Activated naive CD8-positive, alpha-beta T cell treated with anti-CD3 and anti-CD28 coated beads for 36 hours (primary cell): Measurements from ENCODE around the gene MAGI3. TPM values are rescaled to one million over a fixed set of nuclear protein-coding genes. Genes with fewer than 3 reads are reported as not detected.
"Not testable (repeated sequence)": the region's sequence is repeated elsewhere in the genome, so short reads cannot be mapped to it uniquely, and the experiment has no call there.

Experiments used
- DNase-seq: peaks from one replicate; pipeline ENCODE4 v3.0.0; 2021
- H3K27ac Mint-ChIP-seq: one replicate; pipeline ENCODE4 v1.8.0; 2022; ENCODE audit warnings: mild to moderate bottlenecking, moderate library complexity, mixed read lengths
- H3K27me3 Mint-ChIP-seq: one replicate; pipeline ENCODE4 v1.8.0; 2022; ENCODE audit warnings: mild to moderate bottlenecking, mixed read lengths
- H3K36me3 Mint-ChIP-seq: one replicate; pipeline ENCODE4 v1.8.0; 2021; ENCODE audit warnings: mild to moderate bottlenecking, mixed read lengths
- H3K4me1 Mint-ChIP-seq: one replicate; pipeline ENCODE4 v1.8.0; 2021; ENCODE audit warnings: mixed read lengths
- H3K4me3 Mint-ChIP-seq: one replicate; pipeline ENCODE4 v1.8.0; 2022; ENCODE audit warnings: mild to moderate bottlenecking, moderate library complexity, mixed read lengths
- H3K9me3 Mint-ChIP-seq: one replicate; pipeline ENCODE4 v1.8.0; 2022; ENCODE audit warnings: mixed read lengths
- total RNA-seq, 2 experiments: library from RNA; stranded (reverse); gene quantifications; one replicate each; pipeline ENCODE4 v1.2.3, GENCODE V29; 2021

MAGI3 gene
- total RNA-seq, 2 experiments from 2014 or later, result 3.3 to 3.4 TPM

- DNase-seq, H3K27ac Mint-ChIP-seq, H3K4me3 Mint-ChIP-seq, H3K9me3 Mint-ChIP-seq, H3K27me3 Mint-ChIP-seq, H3K36me3 Mint-ChIP-seq, H3K4me1 Mint-ChIP-seq: not testable (repeated sequence)
Observed at GRCh38 chr1:113416071-113416470, 25.8 kb downstream of the MAGI3 start.

DNA sequence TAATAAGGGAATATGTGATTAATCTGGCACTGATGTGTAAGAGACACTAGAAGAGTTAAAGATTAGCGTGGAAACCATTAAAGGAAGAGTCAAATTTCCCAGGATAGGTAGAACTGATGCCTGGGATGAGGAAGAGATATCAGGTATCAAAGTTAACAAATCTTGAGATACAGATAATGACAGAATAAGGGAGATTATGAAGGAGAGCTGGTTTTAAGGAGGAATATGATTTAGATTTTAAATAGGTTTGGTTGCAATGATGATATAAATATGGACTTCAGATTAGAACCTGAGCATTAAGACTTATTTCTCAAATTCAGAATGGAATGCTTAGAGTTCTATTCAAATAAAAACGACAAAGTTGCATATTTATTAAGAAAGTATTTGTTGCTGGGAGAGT is 26.2 kb downstream of the MAGI3 start:
- no peak for DNase-seq
- no peaks in the 10 kb centered on the region for H3K27me3 Mint-ChIP-seq
- no peaks in the 10 kb centered on the region for H3K4me1 Mint-ChIP-seq

GRCh38 chr1:113422315-113423068 is 32.2 kb downstream of the MAGI3 start:
- Mint-ChIP-seq H3K4me3 (no peak overlapping the region), H3K27me3 (no peaks in the 10 kb centered on the region), H3K36me3 (peaks cover 2% of the 10 kb centered on the region), H3K4me1 (no peaks in the 10 kb centered on the region), H3K9me3 (peaks cover 3% of the 10 kb centered on the region), H3K27ac (no peak overlapping the region)
- no peak for DNase-seq

More for the DNA sequence above, 26.2 kb downstream of the MAGI3 start:
- Mint-ChIP-seq H3K4me3 (no peak overlapping the region), H3K9me3 (peaks cover 7% of the 10 kb centered on the region), H3K36me3 (no peaks in the 10 kb centered on the region), H3K27ac (no peak overlapping the region)

DNA sequence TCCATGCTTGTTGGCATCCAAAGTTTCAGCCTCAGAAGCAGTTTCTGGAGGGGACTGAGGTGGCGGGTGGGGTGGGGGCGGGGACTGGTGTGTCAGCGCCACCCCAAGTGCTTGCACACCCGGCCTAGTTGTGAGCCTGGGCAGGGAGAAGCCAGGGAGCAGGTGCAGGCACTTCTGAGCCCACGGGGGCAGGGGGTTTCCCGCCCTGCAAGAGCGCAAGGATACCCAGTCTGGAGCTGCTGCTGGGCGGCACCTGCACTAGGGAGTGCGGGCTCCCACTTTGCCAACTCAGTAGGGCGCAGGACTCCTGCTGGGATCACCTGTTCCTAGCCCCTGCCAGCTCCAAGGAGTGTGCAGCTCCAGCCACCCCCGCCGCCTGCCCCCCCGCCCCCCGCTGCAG is 33.5 kb downstream of the MAGI3 start:
- peaks cover 3% of the 10 kb centered on the region for H3K9me3 Mint-ChIP-seq
- peaks cover 2% of the 10 kb centered on the region for H3K36me3 Mint-ChIP-seq
- no peak overlapping the region for H3K27ac Mint-ChIP-seq
- no peaks in the 10 kb centered on the region for H3K4me1 Mint-ChIP-seq
- DNase-seq, result no peak
- no peaks in the 10 kb centered on the region for H3K27me3 Mint-ChIP-seq
- H3K4me3 Mint-ChIP-seq, result no peak overlapping the region

DNA sequence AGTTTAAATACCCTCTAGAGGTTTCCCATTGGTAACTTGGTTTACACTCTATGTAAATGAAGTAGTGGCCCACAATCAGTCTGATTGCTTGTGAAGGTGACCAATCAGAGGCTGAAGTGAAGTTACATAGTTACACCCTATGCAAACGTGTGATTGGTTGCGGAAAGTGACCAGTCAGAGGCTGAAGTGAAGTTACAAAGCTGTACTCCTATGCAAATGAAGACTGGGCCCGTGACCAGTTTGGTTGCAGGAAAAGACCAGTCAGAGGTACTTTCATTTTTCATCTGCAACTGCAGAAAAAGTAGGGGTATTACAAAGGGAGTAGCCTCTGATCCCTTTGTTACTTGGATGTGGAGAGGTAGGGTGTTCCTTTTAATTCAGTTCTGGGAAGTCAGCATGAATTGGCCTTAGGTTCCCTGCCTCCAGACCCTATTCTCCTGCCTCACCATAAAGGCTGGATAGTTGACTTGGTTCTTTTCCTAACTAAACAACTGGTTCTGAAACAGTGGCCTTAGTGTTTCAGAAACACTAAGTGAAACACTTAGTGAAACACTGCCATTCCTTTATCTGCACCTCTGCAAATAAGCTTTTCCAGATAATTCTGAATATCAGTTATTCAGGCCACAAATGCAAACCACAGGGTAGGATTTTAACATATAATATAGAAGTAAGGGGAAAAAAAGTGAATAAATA is 39.3 kb downstream of the MAGI3 start:
- Mint-ChIP-seq H3K27ac (no peak overlapping the region), H3K4me1 (no peaks in the 10 kb centered on the region), H3K9me3 (no peaks in the 10 kb centered on the region), H3K27me3 (no peaks in the 10 kb centered on the region), H3K4me3 (no peak overlapping the region), H3K36me3 (no peaks in the 10 kb centered on the region)
- DNase-seq, result no peak

DNA sequence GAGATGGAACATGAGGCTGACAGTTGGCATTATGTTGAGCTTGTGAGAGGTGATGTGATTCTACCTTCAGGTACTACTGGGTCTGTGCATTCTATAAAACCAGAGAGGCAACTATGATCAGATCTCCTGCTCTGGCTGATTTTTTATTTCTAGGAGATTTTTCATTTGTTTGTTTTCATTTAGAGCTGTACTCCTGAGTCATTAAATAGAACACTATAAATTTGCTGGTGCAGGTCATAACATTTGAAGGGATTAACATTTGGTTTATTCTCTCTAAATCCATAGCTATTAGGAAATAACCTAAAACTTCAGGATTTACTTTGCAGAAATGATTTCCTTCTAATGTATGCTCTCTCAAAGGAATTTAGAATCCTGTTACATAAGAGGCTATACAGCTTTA is 42.9 kb downstream of the MAGI3 start:
- no peaks in the 10 kb centered on the region for H3K9me3 Mint-ChIP-seq
- no peaks in the 10 kb centered on the region for H3K27me3 Mint-ChIP-seq
- no peak overlapping the region for H3K4me3 Mint-ChIP-seq
- no peaks in the 10 kb centered on the region for H3K36me3 Mint-ChIP-seq
- H3K27ac Mint-ChIP-seq, result no peak overlapping the region
- H3K4me1 Mint-ChIP-seq, result no peaks in the 10 kb centered on the region
- DNase-seq, result no peak

DNA sequence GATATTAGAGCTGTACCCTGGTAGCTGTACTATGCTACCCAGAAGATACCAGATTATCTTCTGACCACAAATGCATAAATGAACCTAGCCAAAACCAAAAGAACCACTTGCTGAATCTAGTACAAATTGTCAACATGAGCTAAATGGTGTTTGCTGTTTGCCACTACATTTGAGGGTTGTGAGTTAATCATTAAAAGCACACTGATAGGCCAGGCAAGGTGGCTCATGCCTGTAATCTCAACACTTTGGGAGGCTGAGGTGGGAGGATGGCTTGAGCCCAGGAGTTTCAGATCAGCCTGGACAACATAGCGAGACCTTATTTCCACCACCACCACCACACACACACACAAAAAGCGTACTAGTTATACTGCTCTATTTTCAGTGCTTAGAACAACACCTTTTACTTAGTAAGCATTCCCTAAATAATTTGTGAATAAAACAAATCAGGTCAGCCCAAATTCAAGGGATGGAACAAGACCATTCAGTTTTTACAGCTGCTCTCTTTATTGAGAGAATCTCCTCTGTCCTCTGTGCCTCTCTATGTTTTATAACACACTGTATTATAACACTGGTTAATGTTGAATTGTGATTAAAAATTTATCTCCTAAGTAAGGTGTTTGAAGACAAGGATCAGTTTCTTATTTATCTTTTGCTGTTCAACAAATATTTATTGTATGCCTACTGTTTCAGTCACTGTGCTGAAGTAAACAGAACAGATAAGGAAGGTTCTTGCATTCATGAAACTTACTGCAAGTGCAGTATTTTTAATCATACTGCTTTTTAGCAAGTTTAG is 44.0 kb downstream of the MAGI3 start:
- Mint-ChIP-seq H3K36me3 (no peaks in the 10 kb centered on the region), H3K4me1 (peaks cover 4% of the 10 kb centered on the region), H3K9me3 (no peaks in the 10 kb centered on the region), H3K27ac (no peak overlapping the region), H3K4me3 (no peak overlapping the region), H3K27me3 (peaks cover under 1% of the 10 kb centered on the region)
- DNase-seq, result no peak

DNA sequence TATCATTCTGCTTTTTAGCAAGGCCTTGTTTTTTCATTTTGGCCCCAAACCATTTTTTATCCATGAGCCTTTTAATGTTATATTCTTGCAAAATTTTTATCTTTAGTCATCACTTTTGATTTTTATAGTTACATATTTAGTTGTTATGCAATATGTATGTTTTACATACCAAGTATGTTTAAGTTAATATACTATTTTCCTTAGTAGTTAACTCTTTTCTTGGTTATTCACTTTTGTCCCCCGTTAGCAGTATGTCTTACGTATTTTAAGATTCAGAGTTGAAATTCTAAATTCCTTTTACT is 44.5 kb downstream of the MAGI3 start:
- Mint-ChIP-seq H3K9me3 (no peaks in the 10 kb centered on the region), H3K27ac (no peak overlapping the region), H3K4me3 (no peak overlapping the region), H3K27me3 (peaks cover 3% of the 10 kb centered on the region), H3K4me1 (peaks cover 4% of the 10 kb centered on the region), H3K36me3 (no peaks in the 10 kb centered on the region)
- no peak for DNase-seq

DNA sequence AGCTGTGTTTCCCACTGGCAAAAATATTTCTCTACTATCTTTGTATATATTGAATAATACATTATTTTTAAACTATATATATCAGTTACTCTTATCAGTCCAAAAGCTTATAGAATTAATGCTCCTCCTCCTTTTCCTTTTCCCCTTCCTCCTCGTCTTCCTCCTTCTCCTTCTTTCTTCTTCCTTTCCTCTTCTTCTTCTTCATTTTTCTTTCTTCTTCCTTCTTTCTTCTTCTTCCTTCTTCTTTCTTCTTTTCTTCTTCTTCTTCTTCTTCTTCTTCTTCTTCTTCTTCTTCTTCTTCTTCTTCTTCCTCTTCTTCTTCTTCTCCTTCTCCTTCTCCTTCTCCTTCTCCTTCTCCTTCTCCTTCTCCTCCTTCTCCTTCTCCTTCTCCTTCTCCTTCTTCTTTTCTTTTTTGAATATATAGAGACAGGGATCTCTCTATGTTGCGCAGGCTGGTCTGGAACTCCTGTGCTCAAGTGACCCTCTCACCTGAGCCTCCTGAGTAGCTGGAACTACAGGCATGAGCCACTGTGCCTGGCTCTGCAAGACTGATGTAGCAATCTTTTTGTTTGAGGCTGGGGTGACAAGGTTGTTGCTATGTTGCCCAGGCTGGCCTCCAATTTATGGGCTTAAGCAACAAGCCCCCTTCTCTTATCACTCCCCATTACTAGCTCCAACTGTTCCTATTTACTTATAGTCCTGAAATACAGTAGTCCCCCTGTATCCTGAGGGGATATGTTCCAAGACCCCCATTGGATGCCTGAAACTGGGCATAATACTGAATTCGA is 47.4 kb downstream of the MAGI3 start:
- Mint-ChIP-seq H3K27me3 (peaks cover 3% of the 10 kb centered on the region), H3K27ac (no peak overlapping the region), H3K9me3 (no peaks in the 10 kb centered on the region), H3K4me1 (peaks cover 4% of the 10 kb centered on the region), H3K36me3 (no peaks in the 10 kb centered on the region), H3K4me3 (no peak overlapping the region)
- no peak for DNase-seq

DNA sequence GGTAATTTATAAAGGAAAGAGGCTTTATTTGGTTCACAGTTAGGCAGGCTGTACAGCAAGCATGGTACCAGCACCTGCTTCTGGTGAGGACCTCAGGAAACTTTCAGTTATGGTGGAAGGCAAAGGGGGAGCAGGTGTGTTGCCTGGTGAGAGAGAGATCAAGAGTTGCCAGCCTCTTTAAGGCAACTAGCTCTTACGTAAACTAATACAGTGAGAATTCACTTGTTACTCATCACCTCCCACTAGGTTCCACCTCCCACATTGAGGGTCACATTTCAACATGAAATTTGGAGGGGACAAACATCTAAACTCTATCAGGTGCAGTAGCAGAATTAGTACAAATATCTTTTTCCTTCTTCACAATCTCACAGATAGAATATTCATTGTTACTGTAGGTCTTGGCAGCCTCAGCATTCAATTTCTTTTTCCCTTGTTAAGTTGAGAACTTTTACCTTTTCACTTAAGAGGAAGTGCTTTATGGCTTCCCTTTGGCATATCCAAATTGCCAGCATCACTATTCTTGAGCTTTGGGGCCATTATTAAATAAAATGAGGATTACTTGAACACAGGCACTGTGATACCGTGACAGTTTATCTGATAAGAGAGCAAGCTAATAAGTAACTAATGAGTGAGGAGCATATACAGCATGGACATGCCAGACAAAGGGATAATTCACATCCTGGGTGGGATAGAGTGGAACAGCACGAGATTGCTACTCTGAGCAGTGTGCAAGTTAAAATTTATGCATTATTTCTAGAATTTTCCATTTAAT is 48.4 kb downstream of the MAGI3 start:
- no peak for DNase-seq
- H3K36me3 Mint-ChIP-seq, result no peaks in the 10 kb centered on the region

GRCh38 chr1:113439277-113439670 is 49.0 kb downstream of the MAGI3 start:
- peaks cover 4% of the 10 kb centered on the region for H3K4me1 Mint-ChIP-seq
- H3K27ac Mint-ChIP-seq, result no peak overlapping the region
- H3K9me3 Mint-ChIP-seq, result no peaks in the 10 kb centered on the region
- no peak for DNase-seq
- H3K36me3 Mint-ChIP-seq, result peaks cover 5% of the 10 kb centered on the region
- peaks cover 3% of the 10 kb centered on the region for H3K27me3 Mint-ChIP-seq
- no peak overlapping the region for H3K4me3 Mint-ChIP-seq

More for the DNA sequence above, 48.4 kb downstream of the MAGI3 start:
- H3K27me3 Mint-ChIP-seq, result peaks cover 3% of the 10 kb centered on the region
- no peak overlapping the region for H3K27ac Mint-ChIP-seq
- H3K4me3 Mint-ChIP-seq, result no peak overlapping the region
- peaks cover 4% of the 10 kb centered on the region for H3K4me1 Mint-ChIP-seq
- H3K9me3 Mint-ChIP-seq, result no peaks in the 10 kb centered on the region

DNA sequence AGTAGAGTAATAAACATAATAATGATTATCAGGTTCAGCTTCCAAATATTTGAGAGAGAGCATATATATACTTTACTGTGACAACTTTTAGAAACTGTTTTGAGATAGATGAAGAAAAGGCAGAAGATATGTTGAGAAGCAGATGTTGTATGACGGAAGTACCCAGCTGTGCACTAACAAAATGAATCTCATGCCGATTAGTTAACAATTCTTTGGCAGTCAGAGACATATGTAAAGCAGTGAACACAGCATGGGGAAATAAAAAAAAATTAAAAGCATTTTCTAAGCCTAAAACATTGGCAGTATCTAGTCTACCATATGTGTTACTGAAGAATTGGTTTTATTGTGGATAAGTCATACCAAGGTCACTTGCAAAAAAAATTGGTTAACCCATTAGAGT is 51.8 kb downstream of the MAGI3 start:
- no peak for DNase-seq
- H3K36me3 Mint-ChIP-seq, result peaks cover 10% of the 10 kb centered on the region
- H3K27me3 Mint-ChIP-seq, result peaks cover 3% of the 10 kb centered on the region
- peaks cover 9% of the 10 kb centered on the region for H3K9me3 Mint-ChIP-seq
- H3K4me1 Mint-ChIP-seq, result peaks cover 4% of the 10 kb centered on the region
- no peak overlapping the region for H3K4me3 Mint-ChIP-seq
- no peak overlapping the region for H3K27ac Mint-ChIP-seq

DNA sequence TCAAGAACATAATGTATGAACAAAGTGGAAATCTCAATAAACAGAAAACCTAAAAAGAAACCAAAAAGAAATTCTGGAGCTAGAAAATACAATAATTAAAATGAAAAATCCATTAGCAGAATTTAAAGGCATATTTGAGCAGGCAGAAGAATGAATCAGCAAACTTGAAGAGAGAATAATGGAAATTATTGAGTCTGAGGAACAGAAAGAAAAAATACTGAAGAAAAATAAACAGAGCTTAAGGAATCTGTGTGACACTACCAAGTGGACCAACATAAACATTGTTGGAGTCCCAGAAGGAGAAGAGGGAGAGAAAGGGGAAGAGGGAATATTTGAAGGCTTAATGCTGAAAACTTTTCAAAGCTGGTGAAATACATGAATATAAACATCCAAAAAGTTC is 54.5 kb downstream of the MAGI3 start:
- Mint-ChIP-seq H3K36me3 (peaks cover 11% of the 10 kb centered on the region), H3K9me3 (peaks cover 9% of the 10 kb centered on the region), H3K27me3 (peaks cover 6% of the 10 kb centered on the region), H3K4me1 (no peaks in the 10 kb centered on the region), H3K4me3 (no peak overlapping the region), H3K27ac (no peak overlapping the region)
- no peak for DNase-seq

- peaks cover under 1% of the 10 kb centered on the region for H3K9me3 Mint-ChIP-seq
- DNase-seq, result no peak
- H3K27ac Mint-ChIP-seq, result no peak overlapping the region
- H3K27me3 Mint-ChIP-seq, result peaks cover 12% of the 10 kb centered on the region
- H3K4me3 Mint-ChIP-seq, result no peak overlapping the region
- no peaks in the 10 kb centered on the region for H3K4me1 Mint-ChIP-seq
- peaks cover 2% of the 10 kb centered on the region for H3K36me3 Mint-ChIP-seq
Observed at GRCh38 chr1:113451710-113452109, 61.4 kb downstream of the MAGI3 start.
